ENCODE data around the gene SNN. TPM values are rescaled to one million over a fixed set of nuclear protein-coding genes. Genes with fewer than 3 reads are reported as not detected.

SNN gene
- total RNA-seq, 2 donors from 2014 or later: 28.9 to 35.1 TPM

- no peaks in the 10 kb centered on the region for H3K27me3 ChIP-seq (ENCODE audit: control insufficient read depth, insufficient read depth, low read length, poor library complexity, severe bottlenecking)
- H3K27me3 Mint-ChIP-seq (ENCODE audit: insufficient read depth): no peaks in the 10 kb centered on the region
- H3K9me3 Mint-ChIP-seq: no peaks in the 10 kb centered on the region
- H3K9ac ChIP-seq (ENCODE audit: extremely low read depth, low read length, poor library complexity, severe bottlenecking): no peak overlapping the region
- peak overlapping the region; percentile 38 for H3K27ac ChIP-seq (ENCODE audit: low read depth, low read length)
- no peak overlapping the region for H3K4me3 Mint-ChIP-seq
- no peak for TF ChIP-seq CTCF (conservative IDR thresholded peaks at IDR 0.05)
- peak overlapping the region; percentile 80 for H3K27ac Mint-ChIP-seq
- H3K36me3 Mint-ChIP-seq (ENCODE audit: low read depth): peaks cover 27% of the 10 kb centered on the region
- H3K4me3 ChIP-seq (ENCODE audit: low read length): no peak overlapping the region
- DNase-seq: peak; percentile 48
- H3K36me3 ChIP-seq (ENCODE audit: control insufficient read depth, insufficient read depth, low read length): peaks cover 25% of the 10 kb centered on the region
- H3K4me1 ChIP-seq (ENCODE audit: control insufficient read depth, insufficient read depth, low read length): peaks cover 12% of the 10 kb centered on the region
- 92 to 96% methylated on average over 16 to 25 of the region's 25 CpGs for WGBS, 2 experiments (ENCODE audit: insufficient coverage in 1 of 2, insufficient read length in 1 of 2)
- peaks cover 21% of the 10 kb centered on the region for H3K4me1 Mint-ChIP-seq
- H3K9me3 ChIP-seq (ENCODE audit: control insufficient read depth, low read length): no peaks in the 10 kb centered on the region
Observed at GRCh38 chr16:11673091-11674000, 5.1 kb downstream of the SNN start.

- H3K36me3 ChIP-seq (ENCODE audit: control insufficient read depth, insufficient read depth, low read length): peaks cover 33% of the 10 kb centered on the region
- no peak for DNase-seq
- peaks cover 21% of the 10 kb centered on the region for H3K4me1 Mint-ChIP-seq
- H3K9me3 ChIP-seq (ENCODE audit: control insufficient read depth, low read length): no peaks in the 10 kb centered on the region
- WGBS, 2 experiments (ENCODE audit: insufficient coverage in 1 of 2, insufficient read length in 1 of 2): 93 to 96% methylated on average over 22 to 25 of the region's 25 CpGs
- H3K27me3 ChIP-seq (ENCODE audit: control insufficient read depth, insufficient read depth, low read length, poor library complexity, severe bottlenecking): no peaks in the 10 kb centered on the region
- peak overlapping the region; percentile 86 for H3K27ac Mint-ChIP-seq
- H3K4me1 ChIP-seq (ENCODE audit: control insufficient read depth, insufficient read depth, low read length): peaks cover 12% of the 10 kb centered on the region
- no peak for TF ChIP-seq CTCF (conservative IDR thresholded peaks at IDR 0.05)
- H3K9ac ChIP-seq (ENCODE audit: extremely low read depth, low read length, poor library complexity, severe bottlenecking): no peak overlapping the region
- H3K36me3 Mint-ChIP-seq (ENCODE audit: low read depth): peaks cover 33% of the 10 kb centered on the region
- no peak overlapping the region for H3K27ac ChIP-seq (ENCODE audit: low read depth, low read length)
- H3K4me3 ChIP-seq (ENCODE audit: low read length): no peak overlapping the region
- H3K9me3 Mint-ChIP-seq: no peaks in the 10 kb centered on the region
- H3K27me3 Mint-ChIP-seq (ENCODE audit: insufficient read depth): no peaks in the 10 kb centered on the region
- no peak overlapping the region for H3K4me3 Mint-ChIP-seq
Observed at GRCh38 chr16:11674001-11674817, 6.0 kb downstream of the SNN start.

GRCh38 chr16:11674818-11675560 is 6.7 kb downstream of the SNN start:
- no peak for TF ChIP-seq CTCF (conservative IDR thresholded peaks at IDR 0.05)
- Mint-ChIP-seq H3K36me3 (ENCODE audit: low read depth) (peaks cover 34% of the 10 kb centered on the region), H3K27me3 (ENCODE audit: insufficient read depth) (no peaks in the 10 kb centered on the region), H3K27ac (peak overlapping the region; percentile 44), H3K4me1 (peaks cover 19% of the 10 kb centered on the region), H3K9me3 (no peaks in the 10 kb centered on the region), H3K4me3 (no peak overlapping the region)
- DNase-seq: no peak
- WGBS, 2 experiments (ENCODE audit: insufficient coverage in 1 of 2, insufficient read length in 1 of 2): 82 to 84% methylated on average over 5 to 15 of the region's 15 CpGs
- Histone ChIP-seq H3K27me3 (ENCODE audit: control insufficient read depth, insufficient read depth, low read length, poor library complexity, severe bottlenecking) (no peaks in the 10 kb centered on the region), H3K27ac (ENCODE audit: low read depth, low read length) (no peak overlapping the region), H3K9me3 (ENCODE audit: control insufficient read depth, low read length) (no peaks in the 10 kb centered on the region), H3K9ac (ENCODE audit: extremely low read depth, low read length, poor library complexity, severe bottlenecking) (no peak overlapping the region), H3K4me3 (ENCODE audit: low read length) (no peak overlapping the region), H3K4me1 (ENCODE audit: control insufficient read depth, insufficient read depth, low read length) (peaks cover 7% of the 10 kb centered on the region), H3K36me3 (ENCODE audit: control insufficient read depth, insufficient read depth, low read length) (peaks cover 37% of the 10 kb centered on the region)

Data from endodermal cell (in vitro differentiated cells).